DND-41 (cell line): Measurements from ENCODE around the gene PPP2R2D.

ENCODE experiments used
- ATAC-seq: fragments of 200-7000 bp; cut with Tn5 transposase; 3 replicates; pipeline ENCODE4 v1.9.1; 2021; ENCODE audit warnings: low read depth; ENCODE audit not compliant: insufficient read depth
- DNase-seq: peaks from one replicate; pipeline ENCODE4 v3.0.0-alpha.2; 2020
- H2AFZ ChIP-seq: 2 replicates; pipeline ENCODE4 v1.6.0; 2012; ENCODE audit warnings: low read depth, low read length
- H3K27ac ChIP-seq: 2 replicates; pipeline ENCODE4 v1.5.1; 2012; ENCODE audit warnings: low read length, inconsistent platforms
- H3K27me3 ChIP-seq: fragments of 200-600 bp; sonication (generic); 2 replicates; pipeline ENCODE4 v1.6.0; 2012; ENCODE audit warnings: low read length, mild to moderate bottlenecking, inconsistent platforms; ENCODE audit not compliant: insufficient read depth, poor library complexity
- H3K36me3 ChIP-seq: 2 replicates; pipeline ENCODE4 v1.5.1; 2012; ENCODE audit warnings: low read length, inconsistent platforms; ENCODE audit not compliant: insufficient read depth
- H3K4me1 ChIP-seq: 2 replicates; pipeline ENCODE4 v1.5.1; 2012; ENCODE audit warnings: mild to moderate bottlenecking, low read length; ENCODE audit not compliant: insufficient read depth
- H3K4me2 ChIP-seq: 2 replicates; pipeline ENCODE4 v1.6.0; 2012; ENCODE audit warnings: mild to moderate bottlenecking, moderate library complexity, low read length, inconsistent platforms; ENCODE audit not compliant: insufficient read depth
- H3K4me3 ChIP-seq, 2 experiments: fragments of 200-600 bp in 1 of 2; shearing (Covaris generic) in 1 of 2; 2 replicates each; pipeline ENCODE4 v1.5.1; 2012 to 2016; ENCODE audit warnings: inconsistent platforms in 2 of 2, low read length in 2 of 2, mild to moderate bottlenecking in 2 of 2, low read depth in 1 of 2, moderate library complexity in 1 of 2
- H3K79me2 ChIP-seq: 2 replicates; pipeline ENCODE4 v1.6.0; 2012; ENCODE audit warnings: low read length, inconsistent platforms; ENCODE audit not compliant: insufficient read depth
- H3K9ac ChIP-seq: 2 replicates; pipeline ENCODE4 v1.6.0; 2012; ENCODE audit warnings: low read depth, mild to moderate bottlenecking, inconsistent platforms, low read length, moderate library complexity
- H3K9me3 ChIP-seq: 2 replicates; pipeline ENCODE4 v1.5.1; 2012; ENCODE audit warnings: low read length, moderate library complexity, mild to moderate bottlenecking, inconsistent platforms; ENCODE audit not compliant: insufficient read depth, severe bottlenecking
- H4K20me1 ChIP-seq: 2 replicates; pipeline ENCODE4 v1.6.0; 2012; ENCODE audit warnings: low read length; ENCODE audit not compliant: insufficient read depth
- EZH2 ChIP-seq: IDR thresholded peaks from 3 replicates; pipeline ENCODE4 v1.6.1; 2012; ENCODE audit warnings: borderline replicate concordance, low read depth, mild to moderate bottlenecking, moderate library complexity, low read length, inconsistent platforms; ENCODE audit not compliant: severe bottlenecking
- TF ChIP-seq, protein P1 (sequence below): IDR thresholded peaks from 2 replicates; pipeline ENCODE4 v1.5.1; 2012; ENCODE audit warnings: borderline replicate concordance, low read length, moderate library complexity, mild to moderate bottlenecking; ENCODE audit not compliant: poor library complexity, severe bottlenecking; ENCODE audit errors: extremely low read depth

Gene PPP2R2D

DNA sequence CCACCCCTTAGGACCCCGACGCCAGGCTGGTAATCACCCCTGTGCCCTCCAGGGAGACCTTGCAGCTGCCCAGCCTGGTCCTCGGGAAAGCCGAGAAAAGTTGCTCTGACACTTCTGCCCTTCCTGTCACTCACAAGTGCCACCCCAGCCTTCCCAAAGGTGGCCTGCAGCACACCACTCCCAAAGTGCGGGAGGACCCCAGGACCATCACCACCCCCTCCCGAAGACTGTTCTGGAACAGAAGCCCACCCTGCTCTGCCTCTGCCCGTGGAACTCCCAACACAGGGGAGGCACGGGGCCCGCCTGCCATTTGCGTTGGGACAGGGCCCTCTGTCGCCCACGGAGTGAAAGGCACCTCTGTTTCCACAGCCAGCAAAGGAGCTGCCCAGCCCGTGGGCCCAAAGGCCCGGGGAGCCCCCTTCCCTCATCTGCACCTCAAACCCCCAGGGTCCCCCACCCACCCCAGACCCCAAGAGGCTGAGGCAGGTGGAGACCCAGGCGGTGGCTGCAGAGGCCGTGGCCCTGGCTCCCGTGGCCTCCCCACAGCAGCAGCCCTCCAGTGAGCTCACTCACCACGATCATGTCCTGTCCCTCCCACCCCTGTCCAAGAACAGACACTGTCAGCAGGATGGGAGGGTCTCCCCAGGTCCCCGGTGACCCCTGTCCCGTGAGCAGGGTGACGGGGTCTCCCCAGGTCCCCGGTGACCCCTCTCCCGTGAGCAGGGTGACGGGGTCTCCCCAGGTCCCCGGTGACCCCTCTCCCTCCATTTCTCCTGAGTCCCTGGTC lies 47.8 kb upstream of the PPP2R2D start:
- Histone ChIP-seq H3K4me3 (no peak overlapping the region), H3K4me2 (no peak overlapping the region), H3K4me1 (no peaks in the 10 kb centered on the region), H3K79me2 (no peaks in the 10 kb centered on the region), H3K27me3 (no peaks in the 10 kb centered on the region), H3K9me3 (no peaks in the 10 kb centered on the region), H3K36me3 (no peaks in the 10 kb centered on the region), H3K27ac (no peak overlapping the region), H4K20me1 (no peaks in the 10 kb centered on the region; the same call in 1 of the 2 replicates), H3K9ac (no peak overlapping the region), H2AFZ (no peak overlapping the region)
- ATAC-seq (no peak), DNase-seq (no peak)
- TF ChIP-seq, protein P1, sequence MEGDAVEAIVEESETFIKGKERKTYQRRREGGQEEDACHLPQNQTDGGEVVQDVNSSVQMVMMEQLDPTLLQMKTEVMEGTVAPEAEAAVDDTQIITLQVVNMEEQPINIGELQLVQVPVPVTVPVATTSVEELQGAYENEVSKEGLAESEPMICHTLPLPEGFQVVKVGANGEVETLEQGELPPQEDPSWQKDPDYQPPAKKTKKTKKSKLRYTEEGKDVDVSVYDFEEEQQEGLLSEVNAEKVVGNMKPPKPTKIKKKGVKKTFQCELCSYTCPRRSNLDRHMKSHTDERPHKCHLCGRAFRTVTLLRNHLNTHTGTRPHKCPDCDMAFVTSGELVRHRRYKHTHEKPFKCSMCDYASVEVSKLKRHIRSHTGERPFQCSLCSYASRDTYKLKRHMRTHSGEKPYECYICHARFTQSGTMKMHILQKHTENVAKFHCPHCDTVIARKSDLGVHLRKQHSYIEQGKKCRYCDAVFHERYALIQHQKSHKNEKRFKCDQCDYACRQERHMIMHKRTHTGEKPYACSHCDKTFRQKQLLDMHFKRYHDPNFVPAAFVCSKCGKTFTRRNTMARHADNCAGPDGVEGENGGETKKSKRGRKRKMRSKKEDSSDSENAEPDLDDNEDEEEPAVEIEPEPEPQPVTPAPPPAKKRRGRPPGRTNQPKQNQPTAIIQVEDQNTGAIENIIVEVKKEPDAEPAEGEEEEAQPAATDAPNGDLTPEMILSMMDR, result no peak
- TF ChIP-seq EZH2, result no peak

DNA sequence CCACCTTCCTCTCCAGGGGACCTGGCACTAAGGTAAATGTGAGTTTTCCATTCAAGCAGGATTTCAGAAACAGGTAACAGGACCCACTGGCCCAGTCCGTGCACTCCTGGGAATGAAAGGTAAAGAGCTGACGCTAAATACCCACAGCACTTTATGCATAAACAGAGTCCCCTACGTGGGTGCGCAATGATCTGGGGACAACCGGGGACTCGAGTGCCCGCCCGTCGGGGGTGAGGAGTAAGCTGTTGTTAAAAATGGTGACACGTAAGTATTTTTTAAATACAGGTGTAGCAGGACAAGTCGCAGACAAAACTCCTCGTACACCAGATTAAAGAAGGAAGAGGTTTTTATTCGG lies 47.2 kb upstream of the PPP2R2D start:
- Histone ChIP-seq H3K79me2 (no peaks in the 10 kb centered on the region), H3K9me3 (no peaks in the 10 kb centered on the region), H3K27ac (no peak overlapping the region), H3K4me1 (no peaks in the 10 kb centered on the region), H3K4me3 (no peak overlapping the region), H2AFZ (no peak overlapping the region), H3K4me2 (no peak overlapping the region), H4K20me1 (no peaks in the 10 kb centered on the region; the same call in 1 of the 2 replicates), H3K27me3 (no peaks in the 10 kb centered on the region), H3K9ac (no peak overlapping the region), H3K36me3 (no peaks in the 10 kb centered on the region)
- ATAC-seq (no peak), DNase-seq (no peak)
- TF ChIP-seq, protein P1, result no peak
- no peak for TF ChIP-seq EZH2

DNA sequence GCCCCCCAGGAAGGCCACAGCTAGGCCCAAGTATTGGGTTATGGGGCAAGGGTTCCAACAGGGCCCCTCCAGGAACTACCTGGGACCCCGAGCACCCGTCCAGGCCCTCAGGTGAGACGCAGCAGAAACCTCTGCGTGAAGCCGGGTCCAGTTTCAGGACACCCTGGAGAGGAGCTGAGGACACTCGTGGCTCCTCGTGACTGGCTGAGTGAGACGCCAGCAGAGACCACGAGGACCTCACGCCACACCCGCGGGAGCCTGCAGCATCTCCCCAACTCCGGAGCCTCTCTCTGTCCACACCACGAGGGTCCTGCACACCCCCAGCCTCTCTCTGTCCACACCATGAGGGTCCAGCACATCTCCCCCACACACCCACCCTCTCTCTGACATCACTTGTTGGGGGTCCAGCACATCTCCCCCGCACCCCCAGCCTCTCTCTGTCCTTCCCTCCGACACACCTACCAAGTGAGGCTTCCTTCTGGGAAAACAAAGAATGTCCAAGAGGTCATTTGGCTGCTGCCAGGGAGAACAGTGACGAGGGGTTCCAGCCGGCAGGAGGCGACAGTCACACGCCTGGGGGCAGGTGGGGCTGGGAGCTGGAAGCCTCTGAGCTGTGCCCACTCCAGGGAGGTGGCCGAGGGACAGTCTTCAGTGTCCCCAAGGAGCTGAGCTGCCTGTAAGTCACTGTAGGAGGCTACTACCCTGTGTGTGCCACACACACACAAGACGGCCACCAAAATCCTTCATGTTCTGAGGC lies 46.1 kb upstream of the PPP2R2D start:
- Histone ChIP-seq H3K27me3 (no peaks in the 10 kb centered on the region), H3K9ac (no peak overlapping the region), H3K4me2 (no peak overlapping the region), H2AFZ (no peak overlapping the region), H3K4me1 (no peaks in the 10 kb centered on the region), H3K79me2 (no peaks in the 10 kb centered on the region), H3K36me3 (no peaks in the 10 kb centered on the region), H3K4me3 (no peak overlapping the region), H3K9me3 (no peaks in the 10 kb centered on the region), H4K20me1 (no peaks in the 10 kb centered on the region; the same call in 1 of the 2 replicates), H3K27ac (no peak overlapping the region)
- no peak for DNase-seq
- no peak for ATAC-seq
- no peak for TF ChIP-seq EZH2
- TF ChIP-seq, protein P1, result no peak
